SH-SY5Y (cell line): ENCODE data around the gene SLC35F2.

Source experiments
- GATA2 ChIP-seq: IDR thresholded peaks from 2 replicates; pipeline ENCODE4 v1.6.1; 2011; ENCODE audit warnings: mild to moderate bottlenecking, low read depth, low read length
- GATA3 ChIP-seq: IDR thresholded peaks from 2 replicates; pipeline ENCODE4 v1.6.1; 2011; ENCODE audit warnings: low read depth, mild to moderate bottlenecking, low read length, moderate library complexity

- TF ChIP-seq GATA2 (no peak), GATA3 (no peak)
Measured at GRCh38 chr11:107804211-107804610, 54.4 kb downstream of the SLC35F2 start.
